ENCODE results near the gene NAT8L. TPM values are rescaled to one million over a fixed set of nuclear protein-coding genes. Genes with fewer than 3 reads are reported as not detected.

The NAT8L gene
- total RNA-seq, 1 donor, result under 0.01 TPM

GRCh38 chr4:2087170-2087569 is 28.0 kb downstream of the NAT8L start:
- TF ChIP-seq CTCF (IDR thresholded peaks at IDR 0.05; ENCODE audit: insufficient read depth, low read depth, low read length), result peak; percentile 36
- H3K4me3 ChIP-seq (ENCODE audit: low read depth, low read length), result no peak overlapping the region
- DNase-seq (ENCODE audit: low read depth), result peak; percentile 39

GRCh38 chr4:2089222-2089621 is 30.1 kb downstream of the NAT8L start:
- no peak for TF ChIP-seq CTCF (IDR thresholded peaks at IDR 0.05; ENCODE audit: insufficient read depth, low read depth, low read length)
- no peak overlapping the region for H3K4me3 ChIP-seq (ENCODE audit: low read depth, low read length)
- no peak for DNase-seq (ENCODE audit: low read depth)

- H3K4me3 ChIP-seq (ENCODE audit: low read depth, low read length), result no peak overlapping the region
- TF ChIP-seq CTCF (IDR thresholded peaks at IDR 0.05; ENCODE audit: insufficient read depth, low read depth, low read length), result no peak
- DNase-seq (ENCODE audit: low read depth), result no peak
Measured at GRCh38 chr4:2090642-2091041, 31.5 kb downstream of the NAT8L start.

GRCh38 chr4:2091990-2092668 is 33.0 kb downstream of the NAT8L start:
- no peak overlapping the region for H3K4me3 ChIP-seq (ENCODE audit: low read depth, low read length)
- TF ChIP-seq CTCF (IDR thresholded peaks at IDR 0.05; ENCODE audit: insufficient read depth, low read depth, low read length), result no peak
- DNase-seq (ENCODE audit: low read depth), result no peak

- no peak for DNase-seq (ENCODE audit: low read depth)
- no peak overlapping the region for H3K4me3 ChIP-seq (ENCODE audit: low read depth, low read length)
- TF ChIP-seq CTCF (IDR thresholded peaks at IDR 0.05; ENCODE audit: insufficient read depth, low read depth, low read length), result no peak
Measured at GRCh38 chr4:2092669-2093053, 33.5 kb downstream of the NAT8L start.

- no peak overlapping the region for H3K4me3 ChIP-seq (ENCODE audit: low read depth, low read length)
- TF ChIP-seq CTCF (IDR thresholded peaks at IDR 0.05; ENCODE audit: insufficient read depth, low read depth, low read length), result no peak
- no peak for DNase-seq (ENCODE audit: low read depth)
Measured at GRCh38 chr4:2093265-2093664, 34.1 kb downstream of the NAT8L start.

- DNase-seq (ENCODE audit: low read depth), result no peak
- no peak for TF ChIP-seq CTCF (IDR thresholded peaks at IDR 0.05; ENCODE audit: insufficient read depth, low read depth, low read length)
- no peak overlapping the region for H3K4me3 ChIP-seq (ENCODE audit: low read depth, low read length)
Measured at GRCh38 chr4:2094545-2094944, 35.4 kb downstream of the NAT8L start.
